Calu3 (cell line): ENCODE data around the gene GPLD1. TPM values are rescaled to one million over a fixed set of nuclear protein-coding genes. Genes with fewer than 3 reads are reported as not detected.
A peak's percentile ranks its signal among the peaks of the same experiment; 100 is the strongest.

Experiments used
- BruUV-seq: library from RNA; stranded (reverse); fragments of 400-500 nt; replicated peaks from 2 replicates; lab custom pipeline; 2021; lab: Mats Ljungman, UMichigan
- CTCF ChIA-PET: fragments of 300-600 bp; sonication (Branson Sonifier 250); formaldehyde crosslinking; loops from one replicate; lab custom pipeline; 2022; ENCODE audit warnings: antibody characterized with exemption; lab: Charles Lee
- DNase-seq: peaks from one replicate; pipeline ENCODE4 v3.0.0; 2022
- H3K27ac Mint-ChIP-seq: one replicate; pipeline ENCODE4 v1.8.0; 2022; ENCODE audit warnings: mixed read lengths; ENCODE audit not compliant: unreplicated experiment
- H3K27me3 Mint-ChIP-seq: one replicate; pipeline ENCODE4 v1.8.0; 2022; ENCODE audit warnings: mixed read lengths; ENCODE audit not compliant: unreplicated experiment
- H3K36me3 Mint-ChIP-seq: one replicate; pipeline ENCODE4 v1.8.0; 2022; ENCODE audit warnings: mild to moderate bottlenecking, moderate library complexity, mixed read lengths; ENCODE audit not compliant: insufficient read depth, unreplicated experiment
- H3K4me1 Mint-ChIP-seq: one replicate; pipeline ENCODE4 v1.8.0; 2022; ENCODE audit warnings: mild to moderate bottlenecking, low read depth, mixed read lengths; ENCODE audit not compliant: unreplicated experiment
- H3K4me3 Mint-ChIP-seq: one replicate; pipeline ENCODE4 v1.8.0; 2022; ENCODE audit warnings: mild to moderate bottlenecking, low read depth, moderate library complexity, mixed read lengths; ENCODE audit not compliant: unreplicated experiment
- H3K9me3 Mint-ChIP-seq: one replicate; pipeline ENCODE4 v1.8.0; 2022; ENCODE audit warnings: low read depth, mixed read lengths; ENCODE audit not compliant: unreplicated experiment
- CTCF ChIP-seq: fragments of 200-600 bp; IDR thresholded peaks from one replicate; pipeline ENCODE4 v1.8.0; 2022; ENCODE audit warnings: antibody characterized with exemption; ENCODE audit not compliant: unreplicated experiment
- intact Hi-C: fragments of 100-400 bp; cut with micrococcal nuclease; formaldehyde crosslinking; loops from one replicate; pipeline ENCODE4 v1.10.0; 2022; ENCODE audit not compliant: unreplicated experiment
- total RNA-seq: library from RNA; stranded (reverse); gene quantifications from 2 replicates; pipeline ENCODE4 v1.2.3, GENCODE V29; 2022

The GPLD1 gene
- total RNA-seq, 1 experiment from 2014 or later = 3.5 TPM

- Mint-ChIP-seq H3K4me3 (no peak overlapping the region), H3K36me3 (peaks cover 48% of the 10 kb centered on the region), H3K4me1 (no peaks in the 10 kb centered on the region), H3K27ac (no peak overlapping the region), H3K27me3 (no peaks in the 10 kb centered on the region), H3K9me3 (no peaks in the 10 kb centered on the region)
- no TSS peak for BruUV-seq
- intact Hi-C loops = no loop called here
- CTCF ChIA-PET = interaction anchor here (0.7 kb wide), 1 partner anchor 596 kb away, joined by 3 read pairs; no protein-coding TSS in a partner anchor
- DNase-seq = no peak
- no peak for TF ChIP-seq CTCF
Measured at GRCh38 chr6:24410622-24411021, 78.8 kb downstream of the GPLD1 start.

- no peaks in the 10 kb centered on the region for H3K4me1 Mint-ChIP-seq
- CTCF ChIA-PET = interaction anchor here (0.6 to 0.9 kb wide), 2 partner anchors 19 to 87 kb away, joined by 3 read pairs; no protein-coding TSS in a partner anchor
- no peaks in the 10 kb centered on the region for H3K9me3 Mint-ChIP-seq
- H3K4me3 Mint-ChIP-seq = no peak overlapping the region
- no peak overlapping the region for H3K27ac Mint-ChIP-seq
- peaks cover 57% of the 10 kb centered on the region for H3K36me3 Mint-ChIP-seq
- BruUV-seq = no TSS peak
- no peak for TF ChIP-seq CTCF
- intact Hi-C loops = no loop called here
- no peak for DNase-seq
- no peaks in the 10 kb centered on the region for H3K27me3 Mint-ChIP-seq
Measured at GRCh38 chr6:24408719-24409410, 80.5 kb downstream of the GPLD1 start.

DNA sequence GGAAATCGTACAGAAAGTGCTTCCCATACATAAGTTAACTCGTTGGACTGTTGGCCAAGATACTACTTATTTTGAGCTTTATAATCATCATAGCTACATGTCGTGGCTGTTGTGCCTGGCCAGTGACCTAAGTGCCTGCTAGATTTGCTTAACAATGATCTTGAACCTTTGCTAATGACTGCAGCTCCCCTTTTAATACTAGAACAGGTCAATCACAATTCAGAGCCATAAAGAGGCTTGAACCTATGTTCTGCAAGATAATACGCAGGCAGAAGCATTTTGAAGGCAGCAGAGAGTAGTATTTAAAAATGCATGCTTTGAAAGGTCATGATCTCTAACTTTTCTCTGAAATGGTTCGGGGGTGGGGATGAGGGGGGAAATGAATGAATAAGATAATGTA, 84.1 kb downstream of the GPLD1 start:
- H3K9me3 Mint-ChIP-seq = no peaks in the 10 kb centered on the region
- H3K36me3 Mint-ChIP-seq = peaks cover 54% of the 10 kb centered on the region
- CTCF ChIA-PET = interaction anchor here (0.6 to 0.8 kb wide), 3 partner anchors 13 to 130 kb away, joined by 3 to 5 read pairs (median 3); no protein-coding TSS in a partner anchor
- H3K27me3 Mint-ChIP-seq = no peaks in the 10 kb centered on the region
- no peak for TF ChIP-seq CTCF
- H3K4me1 Mint-ChIP-seq = peaks cover 22% of the 10 kb centered on the region
- BruUV-seq = no TSS peak
- H3K27ac Mint-ChIP-seq = no peak overlapping the region
- H3K4me3 Mint-ChIP-seq = peak overlapping the region; percentile 12
- intact Hi-C loops = no loop called here
- DNase-seq = no peak

- CTCF ChIA-PET = interaction anchor here (1.7 kb wide), 1 partner anchor 120 kb away, joined by 12 read pairs; no protein-coding TSS in a partner anchor
- intact Hi-C loops = no loop called here
- no peak for DNase-seq
- Mint-ChIP-seq H3K27ac (peak overlapping the region; percentile 85), H3K4me3 (peak overlapping the region; percentile 97), H3K36me3 (peaks cover 44% of the 10 kb centered on the region), H3K9me3 (no peaks in the 10 kb centered on the region), H3K4me1 (peaks cover 32% of the 10 kb centered on the region), H3K27me3 (no peaks in the 10 kb centered on the region)
- no peak for TF ChIP-seq CTCF
- BruUV-seq = no TSS peak
Measured at GRCh38 chr6:24403501-24403824, 85.9 kb downstream of the GPLD1 start.
